Measurements from ENCODE around the gene WDR54.

- TF ChIP-seq, protein P1, sequence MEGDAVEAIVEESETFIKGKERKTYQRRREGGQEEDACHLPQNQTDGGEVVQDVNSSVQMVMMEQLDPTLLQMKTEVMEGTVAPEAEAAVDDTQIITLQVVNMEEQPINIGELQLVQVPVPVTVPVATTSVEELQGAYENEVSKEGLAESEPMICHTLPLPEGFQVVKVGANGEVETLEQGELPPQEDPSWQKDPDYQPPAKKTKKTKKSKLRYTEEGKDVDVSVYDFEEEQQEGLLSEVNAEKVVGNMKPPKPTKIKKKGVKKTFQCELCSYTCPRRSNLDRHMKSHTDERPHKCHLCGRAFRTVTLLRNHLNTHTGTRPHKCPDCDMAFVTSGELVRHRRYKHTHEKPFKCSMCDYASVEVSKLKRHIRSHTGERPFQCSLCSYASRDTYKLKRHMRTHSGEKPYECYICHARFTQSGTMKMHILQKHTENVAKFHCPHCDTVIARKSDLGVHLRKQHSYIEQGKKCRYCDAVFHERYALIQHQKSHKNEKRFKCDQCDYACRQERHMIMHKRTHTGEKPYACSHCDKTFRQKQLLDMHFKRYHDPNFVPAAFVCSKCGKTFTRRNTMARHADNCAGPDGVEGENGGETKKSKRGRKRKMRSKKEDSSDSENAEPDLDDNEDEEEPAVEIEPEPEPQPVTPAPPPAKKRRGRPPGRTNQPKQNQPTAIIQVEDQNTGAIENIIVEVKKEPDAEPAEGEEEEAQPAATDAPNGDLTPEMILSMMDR (IDR thresholded peaks at IDR 0.05; ENCODE audit: low read depth, low read length, poor library complexity, severe bottlenecking), result no peak
- no peak for TF ChIP-seq EZH2phosphoT487 (IDR thresholded peaks at IDR 0.05; ENCODE audit: borderline replicate concordance, low read length)
Measured at GRCh38 chr2:74391209-74391579, 30.3 kb upstream of the WDR54 start.
